Tibial nerve (tissue), 4 donors: ENCODE results near the gene SIRPA. TPM values are rescaled to one million over a fixed set of nuclear protein-coding genes. Genes with fewer than 3 reads are reported as not detected.

Experiments used
- DNase-seq, 2 donors: peaks; one replicate each; pipeline ENCODE4 v3.0.0-alpha.2; 2019; ENCODE audit warnings: low spot score in 2 of 2
- H3K27ac ChIP-seq, 4 donors: fragments of 200-600 bp; sonication (generic) in 3 of 4; one replicate each; pipeline ENCODE4 v1.5.1; 2017 to 2019; ENCODE audit warnings: mild to moderate bottlenecking in 1 of 4
- H3K27me3 ChIP-seq, 2 donors: fragments of 200-600 bp; sonication (generic) in 1 of 2; one replicate each; pipeline versions ENCODE4 v1.5.1 to v1.6.0; 2017 to 2019
- H3K36me3 ChIP-seq, 3 donors: fragments of 200-600 bp; sonication (generic); one replicate each; pipeline ENCODE4 v1.5.1; 2018 to 2019
- H3K4me1 ChIP-seq, 4 donors: fragments of 200-600 bp; sonication (generic) in 3 of 4; one replicate each; pipeline ENCODE4 v1.5.1; 2017 to 2019
- H3K4me3 ChIP-seq, 4 donors: fragments of 200-600 bp; sonication (generic) in 3 of 4; one replicate each; pipeline ENCODE4 v1.5.1; 2017 to 2019; ENCODE audit warnings: mild to moderate bottlenecking in 1 of 4, moderate library complexity in 1 of 4
- H3K9me3 ChIP-seq, 4 donors: fragments of 200-600 bp; sonication (generic) in 3 of 4; one replicate each; pipeline ENCODE4 v1.5.1; 2017 to 2019
- CTCF ChIP-seq, 5 experiments: fragments of 200-600 bp in 3 of 5; fragments of 450-650 bp in 2 of 5; sonication (generic) in 3 of 5; IDR thresholded peaks; one replicate each; pipeline ENCODE4 v1.5.1; 2016 to 2019; ENCODE audit warnings: antibody characterized with exemption in 5 of 5, mild to moderate bottlenecking in 3 of 5, moderate library complexity in 2 of 5
- EP300 ChIP-seq, 2 donors: sonication (generic); formaldehyde crosslinking; IDR thresholded peaks; one replicate each; pipeline ENCODE4 v1.6.1; 2017; ENCODE audit warnings: antibody characterized with exemption in 2 of 2, mild to moderate bottlenecking in 1 of 2
- POLR2A ChIP-seq, 2 donors: fragments of 450-650 bp; IDR thresholded peaks; one replicate each; pipeline ENCODE4 v1.6.1; 2017; ENCODE audit warnings: antibody characterized with exemption in 2 of 2, mild to moderate bottlenecking in 2 of 2, moderate library complexity in 2 of 2
- WGBS, 2 donors: methylation state at CpG; one replicate each; pipeline ENCODE4 v1.1.5; 2018; 5-methylcytosine and 5-hydroxymethylcytosine counted together
- total RNA-seq, 4 donors: library from RNA; depleted of rRNA; stranded (reverse); fragments of >200 nt; gene quantifications; one replicate each; pipeline ENCODE4 v1.1.0, GENCODE V29; 2016

The SIRPA gene
- total RNA-seq, 4 donors from 2014 or later: 31.7 to 53.0 (median 41.1) TPM

GRCh38 chr20:1848373-1848772 lies 46.8 kb upstream of the SIRPA start:
- peaks cover 0 to 5% (median 0%) of the 10 kb centered on the region in 4 donors for H3K4me1 ChIP-seq
- no peak for DNase-seq
- no peaks in the 10 kb centered on the region for H3K36me3 ChIP-seq
- H3K9me3 ChIP-seq: peaks cover 0 to 4% (median 0%) of the 10 kb centered on the region in 4 donors
- H3K4me3 ChIP-seq: no peak overlapping the region
- TF ChIP-seq POLR2A (IDR thresholded peaks at IDR 0.05) (no peak), EP300 (IDR thresholded peaks at IDR 0.05) (no peak), CTCF (IDR thresholded peaks at IDR 0.05) (no peak)
- H3K27ac ChIP-seq: no peak overlapping the region
- no peaks in the 10 kb centered on the region for H3K27me3 ChIP-seq

- WGBS, 2 donors: 82 to 88% methylated on average over 2 of the region's 2 CpGs
- DNase-seq: no peak
- H3K4me3 ChIP-seq: no peak overlapping the region
- H3K9me3 ChIP-seq: peaks cover 0 to 4% (median 0%) of the 10 kb centered on the region in 4 donors
- H3K4me1 ChIP-seq: peaks cover 0 to 5% (median 0%) of the 10 kb centered on the region in 4 donors
- TF ChIP-seq EP300 (IDR thresholded peaks at IDR 0.05) (no peak), POLR2A (IDR thresholded peaks at IDR 0.05) (no peak), CTCF (IDR thresholded peaks at IDR 0.05) (no peak)
- H3K27me3 ChIP-seq: no peaks in the 10 kb centered on the region
- no peak overlapping the region for H3K27ac ChIP-seq
- no peaks in the 10 kb centered on the region for H3K36me3 ChIP-seq
Measured at GRCh38 chr20:1851396-1851795, 43.8 kb upstream of the SIRPA start.

GRCh38 chr20:1853473-1853872 lies 41.7 kb upstream of the SIRPA start:
- no peaks in the 10 kb centered on the region for H3K9me3 ChIP-seq
- H3K4me1 ChIP-seq: peaks cover 0 to 10% (median 0%) of the 10 kb centered on the region in 4 donors
- WGBS, 2 donors: 84 to 96% methylated on average over 6 to 7 of the region's 7 CpGs
- DNase-seq: no peak
- no peaks in the 10 kb centered on the region for H3K36me3 ChIP-seq
- H3K4me3 ChIP-seq: no peak overlapping the region
- TF ChIP-seq POLR2A (IDR thresholded peaks at IDR 0.05) (no peak), CTCF (IDR thresholded peaks at IDR 0.05) (no peak), EP300 (IDR thresholded peaks at IDR 0.05) (no peak)
- no peaks in the 10 kb centered on the region for H3K27me3 ChIP-seq
- H3K27ac ChIP-seq: no peak overlapping the region

- TF ChIP-seq POLR2A (IDR thresholded peaks at IDR 0.05) (no peak), EP300 (IDR thresholded peaks at IDR 0.05) (no peak), CTCF (IDR thresholded peaks at IDR 0.05) (no peak)
- H3K4me3 ChIP-seq: no peak overlapping the region
- H3K36me3 ChIP-seq: no peaks in the 10 kb centered on the region
- WGBS, 2 donors: 74 to 81% methylated on average over 5 of the region's 5 CpGs
- no peak overlapping the region for H3K27ac ChIP-seq
- H3K27me3 ChIP-seq: no peaks in the 10 kb centered on the region
- peaks cover 0 to 10% (median 0%) of the 10 kb centered on the region in 4 donors for H3K4me1 ChIP-seq
- H3K9me3 ChIP-seq: no peaks in the 10 kb centered on the region
- DNase-seq: no peak
Measured at GRCh38 chr20:1854246-1854645, 41.0 kb upstream of the SIRPA start.

GRCh38 chr20:1855109-1855508 lies 40.1 kb upstream of the SIRPA start:
- no peaks in the 10 kb centered on the region for H3K27me3 ChIP-seq
- no peak overlapping the region for H3K27ac ChIP-seq
- no peak for TF ChIP-seq EP300 (IDR thresholded peaks at IDR 0.05)
- 48 to 50% methylated on average over 6 of the region's 6 CpGs for WGBS, 2 donors
- no peak overlapping the region for H3K4me3 ChIP-seq
- DNase-seq: no peak
- no peaks in the 10 kb centered on the region for H3K36me3 ChIP-seq
- no peaks in the 10 kb centered on the region for H3K9me3 ChIP-seq
- peaks cover 0 to 10% (median 0%) of the 10 kb centered on the region in 4 donors for H3K4me1 ChIP-seq

- no peak overlapping the region for H3K4me3 ChIP-seq
- no peak for TF ChIP-seq POLR2A (IDR thresholded peaks at IDR 0.05)
- TF ChIP-seq CTCF (IDR thresholded peaks at IDR 0.05): no peak
- no peak for TF ChIP-seq EP300 (IDR thresholded peaks at IDR 0.05)
- no peaks in the 10 kb centered on the region for H3K9me3 ChIP-seq
- peaks cover 0 to 10% (median 0%) of the 10 kb centered on the region in 4 donors for H3K4me1 ChIP-seq
- H3K27ac ChIP-seq: no peak overlapping the region
- 61 to 70% methylated on average over 1 of the region's 1 CpG for WGBS, 2 donors
- no peaks in the 10 kb centered on the region for H3K36me3 ChIP-seq
- no peaks in the 10 kb centered on the region for H3K27me3 ChIP-seq
- DNase-seq: no peak
Measured at GRCh38 chr20:1855690-1856089, 39.5 kb upstream of the SIRPA start.
